HepG2 (cell line): ENCODE measurements around the gene PSMC3IP. TPM values are rescaled to one million over a fixed set of nuclear protein-coding genes. Genes with fewer than 3 reads are reported as not detected.

ENCODE experiments used
- ARNT2 ChIP-seq: sonication (generic); formaldehyde crosslinking; IDR thresholded peaks from 2 replicates; pipeline ENCODE4 v1.8.0; 2022; ENCODE audit warnings: mild to moderate bottlenecking, low read depth, missing genetic modification reagents, moderate library complexity
- CTCF ChIP-seq: sonication (generic); formaldehyde crosslinking; IDR thresholded peaks from 2 replicates; pipeline ENCODE4 v1.5.0; 2020; ENCODE audit warnings: mild to moderate bottlenecking, missing genetic modification reagents, moderate library complexity
- DMTF1 ChIP-seq: sonication (generic); formaldehyde crosslinking; IDR thresholded peaks from 2 replicates; pipeline ENCODE4 v1.4.0; 2020; ENCODE audit warnings: mild to moderate bottlenecking, missing genetic modification reagents
- HOXA7 ChIP-seq: sonication (generic); formaldehyde crosslinking; IDR thresholded peaks from 2 replicates; pipeline ENCODE4 v1.8.1; 2022; ENCODE audit warnings: mild to moderate bottlenecking, missing genetic modification reagents, moderate library complexity
- IRF9 ChIP-seq: sonication (generic); formaldehyde crosslinking; IDR thresholded peaks from 2 replicates; pipeline ENCODE4 v1.8.0; 2022; ENCODE audit warnings: missing genetic modification reagents, mild to moderate bottlenecking, borderline replicate concordance
- KDM2A ChIP-seq: sonication (generic); formaldehyde crosslinking; IDR thresholded peaks from 2 replicates; pipeline ENCODE4 v1.4.0; 2020; ENCODE audit warnings: low read depth, missing genetic modification reagents, borderline replicate concordance
- LBX2 ChIP-seq: sonication (generic); formaldehyde crosslinking; IDR thresholded peaks from 2 replicates; pipeline ENCODE4 v1.5.0; 2020; ENCODE audit warnings: missing genetic modification reagents, mild to moderate bottlenecking, borderline replicate concordance
- LCORL ChIP-seq, 2 experiments: fragments of 450-650 bp in 1 of 2; sonication (generic) in 1 of 2; formaldehyde crosslinking in 1 of 2; IDR thresholded peaks; 2 replicates each; pipeline versions ENCODE4 v1.5.0 to v1.6.1; 2017 to 2020; ENCODE audit warnings: antibody characterized with exemption in 1 of 2, missing genetic modification reagents in 1 of 2
- MAFK ChIP-seq, 2 experiments: IDR thresholded peaks in 1 of 2; conservative IDR thresholded peaks in 1 of 2; 2 replicates each; pipeline ENCODE4 v1.6.1; 2011; ENCODE audit warnings: improper control_type of control experiment in 2 of 2, low read length in 2 of 2
- NR1H2 ChIP-seq: sonication (generic); formaldehyde crosslinking; IDR thresholded peaks from 2 replicates; pipeline ENCODE4 v1.8.1; 2022; ENCODE audit warnings: low read depth, missing genetic modification reagents, borderline replicate concordance
- NR2F1 ChIP-seq, 2 experiments: fragments of 450-650 bp in 1 of 2; formaldehyde crosslinking in 1 of 2; IDR thresholded peaks; 2 replicates each; pipeline versions ENCODE4 v1.5.0 to v1.6.1; 2016 to 2020; ENCODE audit warnings: mild to moderate bottlenecking in 1 of 2, missing compliant biosample characterization in 1 of 2, missing genetic modification reagents in 1 of 2, moderate library complexity in 1 of 2
- SMARCE1 ChIP-seq: fragments of 450-650 bp; IDR thresholded peaks from 2 replicates; pipeline ENCODE4 v1.6.1; 2017; ENCODE audit warnings: borderline replicate concordance
- XRCC5 ChIP-seq: fragments of 200-400 bp; formaldehyde crosslinking; optimal IDR thresholded peaks from 2 replicates; pipeline ENCODE3; 2017; ENCODE audit warnings: mild to moderate bottlenecking, low read length
- ZEB1 ChIP-seq: IDR thresholded peaks from 2 replicates; pipeline ENCODE4 v1.6.1; 2012; ENCODE audit warnings: mild to moderate bottlenecking, low read depth, inconsistent platforms; ENCODE audit not compliant: insufficient replicate concordance
- ZFP91 ChIP-seq: sonication (generic); formaldehyde crosslinking; IDR thresholded peaks from 2 replicates; pipeline ENCODE4 v1.9.0; 2022; ENCODE audit warnings: missing genetic modification reagents, mild to moderate bottlenecking, borderline replicate concordance
- ZNF768 ChIP-seq: sonication (generic); formaldehyde crosslinking; IDR thresholded peaks from 2 replicates; pipeline ENCODE4 v1.4.0; 2020; ENCODE audit warnings: missing genetic modification reagents
- polyA plus RNA-seq, 8 experiments: library from polyadenylated mRNA; depleted of rRNA in 3 of 8; stranded (reverse) in 7 of 8; unstranded in 1 of 8; fragments of >200 nt; fragmentation: Illumina TruSeq in 4 of 8; extraction: Trizol in 4 of 8; gene quantifications; 2 replicates each; pipeline versions ENCODE4 v1.2.1 to v1.2.3, GENCODE V29; 2011 to 2016; ENCODE audit warnings: low read depth in 4 of 8, missing spikeins in 1 of 8, mixed read lengths in 1 of 8; ENCODE audit not compliant: insufficient read depth in 1 of 8
- total RNA-seq, 5 experiments: library from RNA; depleted of rRNA; stranded (reverse); fragments of >200 nt; fragmentation: Illumina TruSeq; extraction: Trizol; gene quantifications; 2 replicates each; pipeline ENCODE4 v1.2.3, GENCODE V29; 2016; ENCODE audit warnings: low read depth in 1 of 5

The PSMC3IP gene
- total and polyA plus RNA-seq, 2 of the 13 experiments (the other 11 are each of a cell fraction or from before 2014, with no cell fraction given), result 6.5 to 22.4 TPM

- TF ChIP-seq LBX2 (CRISPR knock-in tag), result no peak
- no peak for TF ChIP-seq MAFK (conservative IDR thresholded peaks at IDR 0.05 in 1 of 2, IDR thresholded peaks at IDR 0.05 in 1 of 2; ENCODE audit: low read length in 2 of 2)
- no peak for TF ChIP-seq SMARCE1
- 0 out of 2 replicates have a peak, but pooled peaks have one; percentile 22 for TF ChIP-seq IRF9 (CRISPR knock-in tag)
- no peak for TF ChIP-seq XRCC5
- peak in 1 of 2 experiments; percentile 22; a peak in 1 of 4 replicates for TF ChIP-seq NR2F1 (CRISPR knock-in tag; IDR thresholded peaks at IDR 0.05)
- TF ChIP-seq ARNT2, result no peak
- 0 out of 2 replicates have a peak, but pooled peaks have one; percentile 4 for TF ChIP-seq DMTF1 (CRISPR knock-in tag)
- peak; percentile 29; the same call in 1 of the 2 replicates for TF ChIP-seq ZNF768
- TF ChIP-seq KDM2A (CRISPR knock-in tag), result no peak
- TF ChIP-seq LCORL (IDR thresholded peaks at IDR 0.05), result no peak
- no peak; the same call in 1 of the 2 replicates for TF ChIP-seq LCORL (CRISPR knock-in tag; IDR thresholded peaks at IDR 0.05)
- TF ChIP-seq CTCF, result peak; percentile 30; the same call in 1 of the 2 replicates
- TF ChIP-seq NR1H2 (CRISPR knock-in tag), result no peak
- TF ChIP-seq ZFP91 (CRISPR knock-in tag), result peak; percentile 60; the same call in 1 of the 2 replicates
- TF ChIP-seq HOXA7 (CRISPR knock-in tag), result no peak
- peak; percentile 80 for TF ChIP-seq ZEB1
These were observed 42.1 kb downstream of the PSMC3IP start (continued) for GRCh38 chr17:42535155-42536047.
